Prostate gland (tissue), 2 donors: Measurements from ENCODE around the gene TSHZ2. TPM values are rescaled to one million over a fixed set of nuclear protein-coding genes. Genes with fewer than 3 reads are reported as not detected.

Experiments used
- DNase-seq: peaks from one replicate; pipeline ENCODE4 v3.0.0-alpha.2; 2019; ENCODE audit warnings: low spot score
- H3K27ac ChIP-seq, 2 donors: fragments of 200-600 bp; sonication (generic); 2 replicates each; pipeline ENCODE4 v1.5.1; 2017 to 2019
- H3K27me3 ChIP-seq: fragments of 200-600 bp; sonication (generic); replicated peaks from 2 replicates; pipeline ENCODE4 v1.5.1; 2019; ENCODE audit not compliant: insufficient read depth
- H3K36me3 ChIP-seq, 2 donors: fragments of 200-600 bp; sonication (generic); 1 replicate in 1 of 2; 2 replicates in 1 of 2; pipeline versions ENCODE4 v1.5.1 to v1.8.1; 2017 to 2019
- H3K4me1 ChIP-seq: fragments of 200-600 bp; sonication (generic); replicated peaks from 2 replicates; pipeline ENCODE4 v1.5.1; 2019
- H3K4me3 ChIP-seq, 2 donors: fragments of 200-600 bp; sonication (generic); 2 replicates each; pipeline ENCODE4 v1.5.1; 2017 to 2019
- H3K9me3 ChIP-seq: fragments of 200-600 bp; sonication (generic); 2 replicates; pipeline ENCODE4 v1.5.1; 2017
- POLR2A ChIP-seq: fragments of 450-650 bp; IDR thresholded peaks from one replicate; pipeline ENCODE4 v1.6.1; 2016; ENCODE audit warnings: antibody characterized with exemption, mild to moderate bottlenecking
- POLR2AphosphoS5 ChIP-seq: sonication (generic); formaldehyde crosslinking; IDR thresholded peaks from one replicate; pipeline ENCODE4 v1.6.1; 2017; ENCODE audit warnings: antibody characterized with exemption
- WGBS: methylation state at CpG from one replicate; pipeline ENCODE4 v1.1.5; 2018; 5-methylcytosine and 5-hydroxymethylcytosine counted together
- intact Hi-C: fragments of 100-400 bp; cut with DNase I; formaldehyde crosslinking; loops from one replicate; pipeline ENCODE4 v1.14.2; 2022
- total RNA-seq, 2 donors: library from RNA; depleted of rRNA; stranded (reverse); fragments of >200 nt; gene quantifications; one replicate each; pipeline ENCODE4 v1.1.0, GENCODE V29; 2016
- TF ChIP-seq, protein P1 (sequence below), 4 experiments: fragments of 200-600 bp in 2 of 4; fragments of 450-650 bp in 2 of 4; sonication (generic) in 2 of 4; IDR thresholded peaks; 1 replicate in 3 of 4; 2 replicates in 1 of 4; pipeline ENCODE4 v1.5.1; 2016 to 2019; ENCODE audit warnings: antibody characterized with exemption in 4 of 4, mild to moderate bottlenecking in 2 of 4, moderate library complexity in 2 of 4

TSHZ2 gene
- total RNA-seq, 2 donors from 2014 or later, result 9.8 to 35.1 TPM

DNA sequence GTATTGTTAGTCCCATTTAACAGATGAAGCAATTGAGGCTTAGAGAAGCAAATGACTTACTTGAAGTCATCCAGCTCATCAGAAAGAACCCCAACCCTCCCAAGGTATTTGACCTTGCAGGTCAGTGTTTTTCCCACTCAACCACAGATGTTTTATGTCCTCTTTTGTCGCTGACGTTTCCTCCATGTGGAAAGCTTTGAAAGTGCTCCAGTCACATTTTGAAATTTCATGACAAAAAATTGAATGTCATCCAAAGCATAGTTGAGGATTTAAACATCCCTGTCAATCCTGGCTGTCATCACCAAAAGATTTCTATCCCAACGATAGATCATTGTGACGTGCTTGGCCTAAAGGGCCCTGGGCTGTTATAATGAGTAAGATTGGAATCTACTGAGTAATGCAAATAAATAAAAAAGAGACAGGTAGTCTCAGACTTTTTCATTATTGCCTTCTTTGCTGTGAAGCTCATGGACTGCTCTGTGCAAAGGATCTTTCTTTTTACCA lies 102.7 kb downstream of the TSHZ2 start:
- H3K27ac ChIP-seq, result no peak overlapping the region
- no peaks in the 10 kb centered on the region for H3K36me3 ChIP-seq
- no peaks in the 10 kb centered on the region for H3K27me3 ChIP-seq
- WGBS, result 76% methylated on average over 4 of the region's 4 CpGs
- no peak overlapping the region for H3K4me3 ChIP-seq
- H3K4me1 ChIP-seq, result peaks cover 4% of the 10 kb centered on the region
- H3K9me3 ChIP-seq, result no peaks in the 10 kb centered on the region
- no peak for DNase-seq
- intact Hi-C loops, result no loop called here
- TF ChIP-seq POLR2AphosphoS5, result no peak
- TF ChIP-seq POLR2A, result no peak
- TF ChIP-seq, protein P1, sequence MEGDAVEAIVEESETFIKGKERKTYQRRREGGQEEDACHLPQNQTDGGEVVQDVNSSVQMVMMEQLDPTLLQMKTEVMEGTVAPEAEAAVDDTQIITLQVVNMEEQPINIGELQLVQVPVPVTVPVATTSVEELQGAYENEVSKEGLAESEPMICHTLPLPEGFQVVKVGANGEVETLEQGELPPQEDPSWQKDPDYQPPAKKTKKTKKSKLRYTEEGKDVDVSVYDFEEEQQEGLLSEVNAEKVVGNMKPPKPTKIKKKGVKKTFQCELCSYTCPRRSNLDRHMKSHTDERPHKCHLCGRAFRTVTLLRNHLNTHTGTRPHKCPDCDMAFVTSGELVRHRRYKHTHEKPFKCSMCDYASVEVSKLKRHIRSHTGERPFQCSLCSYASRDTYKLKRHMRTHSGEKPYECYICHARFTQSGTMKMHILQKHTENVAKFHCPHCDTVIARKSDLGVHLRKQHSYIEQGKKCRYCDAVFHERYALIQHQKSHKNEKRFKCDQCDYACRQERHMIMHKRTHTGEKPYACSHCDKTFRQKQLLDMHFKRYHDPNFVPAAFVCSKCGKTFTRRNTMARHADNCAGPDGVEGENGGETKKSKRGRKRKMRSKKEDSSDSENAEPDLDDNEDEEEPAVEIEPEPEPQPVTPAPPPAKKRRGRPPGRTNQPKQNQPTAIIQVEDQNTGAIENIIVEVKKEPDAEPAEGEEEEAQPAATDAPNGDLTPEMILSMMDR (IDR thresholded peaks at IDR 0.05), result no peak

DNA sequence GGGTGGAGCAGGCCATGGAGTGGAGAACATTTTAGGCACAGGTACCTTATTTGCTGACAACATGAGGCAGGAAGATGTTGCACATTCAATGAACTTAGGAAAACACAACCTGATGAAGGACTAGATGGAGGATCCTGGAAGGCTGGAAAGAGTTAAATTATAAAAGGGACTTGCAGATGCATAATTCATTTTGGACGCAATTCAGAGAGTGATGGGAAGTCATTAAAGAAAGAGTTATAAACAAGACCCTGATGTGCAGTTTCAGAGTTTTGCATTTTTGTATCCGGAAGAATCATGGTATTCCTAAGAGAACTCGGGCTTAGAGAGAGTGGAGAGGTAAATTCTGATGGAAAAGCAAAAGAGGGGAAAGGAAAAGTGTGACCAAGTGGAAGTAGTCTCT lies 104.5 kb downstream of the TSHZ2 start:
- DNase-seq, result no peak
- TF ChIP-seq POLR2A (no peak), POLR2AphosphoS5 (no peak)
- TF ChIP-seq, protein P1 (IDR thresholded peaks at IDR 0.05), result no peak

GRCh38 chr20:53077373-53078205 lies 105.4 kb downstream of the TSHZ2 start:
- no peak overlapping the region for H3K27ac ChIP-seq
- H3K27me3 ChIP-seq, result no peaks in the 10 kb centered on the region
- no peaks in the 10 kb centered on the region for H3K4me1 ChIP-seq
- WGBS, result 72% methylated on average over 8 of the region's 8 CpGs
- intact Hi-C loops, result no loop called here
- TF ChIP-seq, protein P1 (IDR thresholded peaks at IDR 0.05), result no peak
- TF ChIP-seq POLR2AphosphoS5 (no peak), POLR2A (no peak)
- no peaks in the 10 kb centered on the region for H3K9me3 ChIP-seq
- no peak overlapping the region for H3K4me3 ChIP-seq
- H3K36me3 ChIP-seq, result no peaks in the 10 kb centered on the region
- no peak for DNase-seq

More for the DNA sequence above, 104.5 kb downstream of the TSHZ2 start:
- Histone ChIP-seq H3K9me3 (no peaks in the 10 kb centered on the region), H3K4me1 (no peaks in the 10 kb centered on the region), H3K36me3 (no peaks in the 10 kb centered on the region), H3K27me3 (no peaks in the 10 kb centered on the region), H3K27ac (no peak overlapping the region), H3K4me3 (no peak overlapping the region)
- intact Hi-C loops, result no loop called here
- 77% methylated on average over 3 of the region's 3 CpGs for WGBS

- 96% methylated on average over 4 of the region's 4 CpGs for WGBS
- H3K9me3 ChIP-seq, result no peaks in the 10 kb centered on the region
These were observed 106.6 kb downstream of the TSHZ2 start for GRCh38 chr20:53078761-53079160.

More at GRCh38 chr20:53078761-53079160, 106.6 kb downstream of the TSHZ2 start:
- DNase-seq, result no peak
- Histone ChIP-seq H3K36me3 (no peaks in the 10 kb centered on the region), H3K27ac (no peak overlapping the region), H3K27me3 (no peaks in the 10 kb centered on the region), H3K4me1 (no peaks in the 10 kb centered on the region), H3K4me3 (no peak overlapping the region)
- intact Hi-C loops, result no loop called here
- TF ChIP-seq POLR2A (no peak), POLR2AphosphoS5 (no peak)
- TF ChIP-seq, protein P1 (IDR thresholded peaks at IDR 0.05), result no peak
